CD4-positive, alpha-beta T cell treated with Interleukin-15 for 1 hour (primary cell): ENCODE data around the gene DHX8.

ENCODE experiments used
- DNase-seq: peaks from one replicate; pipeline ENCODE4 v3.0.0-alpha.2; 2020

The DHX8 gene

GRCh38 chr17:43526886-43527648, 43.3 kb downstream of the DHX8 start:
- DNase-seq = no peak

DNA sequence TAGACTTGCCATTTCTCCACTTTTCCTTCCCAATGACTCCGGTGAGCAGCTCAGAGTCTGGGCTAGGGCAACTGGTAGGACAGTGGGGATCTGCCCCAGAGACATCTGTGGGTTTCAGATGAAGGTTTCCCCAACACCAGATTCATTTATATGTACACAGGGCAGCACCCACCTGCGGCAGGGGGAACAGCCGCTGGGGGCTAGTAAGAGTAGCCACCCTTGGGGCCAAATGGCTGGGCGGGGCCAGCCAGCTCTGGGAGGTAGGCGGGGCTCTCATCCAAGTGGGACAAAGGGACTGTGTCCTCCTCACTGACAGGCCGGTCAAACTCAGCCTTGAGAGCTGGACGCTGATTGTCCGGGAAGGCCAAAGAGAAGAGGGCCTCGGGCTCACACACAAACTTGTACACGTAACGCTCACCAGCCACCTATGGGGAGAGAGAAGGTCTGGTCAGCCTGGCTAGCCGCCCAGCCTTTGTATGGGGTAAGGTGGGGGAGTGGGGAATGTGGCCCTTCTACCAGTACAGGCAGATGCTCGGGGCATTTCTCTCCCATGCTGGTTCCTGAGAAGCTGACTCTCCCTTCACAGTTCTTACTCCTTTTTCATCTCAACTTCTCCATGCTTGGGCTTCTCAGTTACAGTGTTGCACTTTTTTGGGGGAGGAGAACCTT, 44.7 kb downstream of the DHX8 start:
- no peak for DNase-seq

DNA sequence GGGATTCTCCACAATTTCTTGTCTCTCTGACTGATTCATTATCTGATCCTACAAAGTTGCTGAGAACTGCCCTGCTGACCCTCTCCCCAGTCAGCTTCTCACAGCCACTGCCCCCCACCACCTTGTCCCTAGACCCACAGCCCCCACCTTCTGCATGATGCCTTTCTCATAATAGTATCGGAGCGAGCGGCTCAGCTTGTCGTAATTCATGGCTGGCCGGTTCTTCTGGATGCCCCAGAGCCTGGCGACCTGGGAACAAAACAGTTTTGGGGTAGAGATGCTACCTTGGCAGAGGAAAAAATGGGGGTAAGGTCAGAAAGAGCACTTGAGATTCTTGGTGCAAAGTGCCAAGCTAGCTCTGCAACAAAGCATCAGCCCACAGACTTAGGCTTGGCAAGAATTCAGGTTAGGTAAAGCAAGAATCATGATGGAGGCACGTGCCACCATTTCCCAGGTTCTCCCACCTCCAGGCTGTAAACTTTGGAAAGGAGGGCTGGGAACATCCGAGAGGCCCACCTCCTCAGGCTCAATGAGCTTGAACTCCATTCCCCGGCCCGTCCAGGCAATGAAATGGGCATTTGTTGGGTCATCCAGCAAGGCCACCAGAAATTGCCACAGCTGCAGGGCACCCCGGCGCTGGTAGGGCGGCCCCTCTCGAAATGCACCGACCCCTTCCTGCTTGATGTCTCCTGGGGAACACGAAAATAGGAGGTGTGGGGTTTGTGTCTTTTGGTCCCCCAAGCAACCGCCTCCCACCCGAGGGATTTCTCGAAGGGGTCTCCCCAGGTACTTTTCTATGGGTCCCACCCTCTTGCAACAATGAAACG, 45.4 kb downstream of the DHX8 start:
- DNase-seq = no peak

DNA sequence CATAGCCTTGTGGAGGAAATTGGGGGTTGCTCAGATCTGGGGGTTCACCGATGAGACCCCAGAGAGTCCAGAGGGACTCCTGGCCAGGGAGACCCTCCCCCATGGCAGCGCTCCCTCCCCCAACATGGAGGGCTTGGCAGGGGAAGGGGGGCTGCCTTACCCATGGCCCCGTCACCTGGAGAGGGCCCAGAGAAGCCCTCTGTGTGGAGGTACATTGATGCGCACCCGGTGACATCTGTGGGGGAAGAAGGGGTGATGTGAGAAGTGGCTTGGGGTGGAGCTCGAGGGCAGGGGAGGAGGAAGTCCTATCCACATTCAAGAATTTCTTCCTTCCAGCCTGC, 46.1 kb downstream of the DHX8 start:
- no peak for DNase-seq

DNA sequence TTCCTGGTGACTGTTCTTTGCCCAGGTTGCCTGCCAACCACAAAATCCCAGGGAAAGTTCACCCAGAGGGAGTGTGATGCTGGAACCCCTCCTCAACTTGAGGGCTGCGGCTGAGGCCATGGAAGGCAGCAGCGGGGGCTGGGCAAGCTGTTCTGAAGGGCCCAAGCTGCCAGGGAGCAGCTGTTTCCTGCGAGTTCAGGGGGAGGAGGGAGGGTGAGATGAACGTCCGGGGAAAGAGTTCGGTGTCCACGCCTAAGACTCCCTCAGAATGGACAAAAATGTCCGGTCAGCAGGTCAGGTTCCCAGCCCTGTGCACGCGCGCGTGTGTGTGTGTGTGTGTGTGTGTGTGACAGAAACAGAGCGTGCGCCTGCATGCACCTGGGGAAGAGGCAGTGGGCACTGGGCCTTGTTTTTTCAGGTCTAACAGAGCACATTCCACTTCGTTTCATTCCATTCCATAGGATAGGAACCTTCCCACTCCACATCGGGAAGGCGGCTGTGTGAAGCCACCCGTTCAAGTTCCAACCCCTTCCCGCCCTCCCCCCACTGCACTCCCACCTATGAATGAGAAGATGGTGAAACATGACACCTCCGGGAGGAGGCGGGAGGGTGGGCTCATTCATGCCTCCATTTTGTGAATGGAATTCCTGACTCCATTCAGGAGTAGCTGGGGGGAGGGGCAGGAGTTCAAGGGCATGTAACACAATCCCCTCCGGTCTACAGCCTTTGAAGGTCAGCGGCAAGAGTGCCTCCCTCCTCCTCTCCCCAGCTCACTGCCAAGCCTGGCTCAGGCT, 46.7 kb downstream of the DHX8 start:
- DNase-seq = no peak

DNA sequence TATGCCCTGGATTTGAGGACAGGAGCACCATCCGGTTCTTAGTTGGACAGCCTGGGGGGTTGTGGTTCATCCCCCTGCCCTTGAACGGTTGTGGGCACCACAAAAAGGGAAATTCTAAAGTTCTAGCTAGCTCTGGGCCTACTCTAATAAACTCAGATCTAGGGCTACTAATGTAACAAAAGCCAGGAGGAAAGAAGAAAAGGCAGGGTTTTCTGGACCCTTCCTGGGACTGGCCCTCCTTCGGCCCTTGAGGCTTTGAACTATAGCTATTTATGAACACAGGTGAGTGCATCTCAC, 47.3 kb downstream of the DHX8 start:
- DNase-seq = no peak

GRCh38 chr17:43531955-43532354, 48.2 kb downstream of the DHX8 start:
- no peak for DNase-seq

DNA sequence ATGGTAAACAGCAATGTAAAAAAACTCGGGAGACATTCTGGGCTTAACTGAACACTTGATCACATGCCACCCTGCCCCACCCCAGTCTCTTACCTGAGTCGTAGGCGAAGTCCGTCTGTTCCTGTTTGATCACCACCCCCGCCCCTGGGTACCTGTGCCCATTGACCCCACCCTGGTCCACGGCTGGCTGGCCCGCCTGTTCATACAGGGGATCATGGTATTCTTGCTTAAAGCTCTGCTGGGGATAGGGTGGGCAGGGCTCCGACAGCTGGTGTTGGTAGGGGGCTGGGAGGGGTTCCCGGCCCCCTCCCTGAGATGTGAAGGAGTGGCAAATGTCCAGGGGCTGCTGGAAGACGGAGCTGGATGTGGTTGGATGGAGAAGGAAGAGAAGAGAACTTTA, 48.8 kb downstream of the DHX8 start:
- no peak for DNase-seq

DNA sequence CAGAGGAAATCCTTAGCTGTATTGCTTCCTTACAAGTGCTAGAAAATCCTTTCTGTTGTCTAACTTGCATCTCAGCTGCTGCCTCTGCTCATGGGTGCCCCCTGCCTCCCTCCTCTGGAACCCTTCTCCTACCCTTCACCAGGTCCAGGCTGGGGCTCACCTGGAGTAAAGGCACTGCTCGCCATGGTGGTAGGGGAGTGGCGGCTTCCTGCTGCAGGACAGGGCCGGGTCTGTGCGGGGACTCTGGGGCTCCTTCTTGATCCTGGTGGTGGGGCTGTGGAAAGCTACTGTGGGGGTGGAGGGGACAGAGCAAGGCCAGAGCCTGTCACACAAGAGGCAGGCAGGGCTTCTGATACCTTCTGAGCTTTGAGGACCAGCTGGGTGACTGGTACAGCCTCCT, 49.9 kb downstream of the DHX8 start:
- no peak for DNase-seq

DNA sequence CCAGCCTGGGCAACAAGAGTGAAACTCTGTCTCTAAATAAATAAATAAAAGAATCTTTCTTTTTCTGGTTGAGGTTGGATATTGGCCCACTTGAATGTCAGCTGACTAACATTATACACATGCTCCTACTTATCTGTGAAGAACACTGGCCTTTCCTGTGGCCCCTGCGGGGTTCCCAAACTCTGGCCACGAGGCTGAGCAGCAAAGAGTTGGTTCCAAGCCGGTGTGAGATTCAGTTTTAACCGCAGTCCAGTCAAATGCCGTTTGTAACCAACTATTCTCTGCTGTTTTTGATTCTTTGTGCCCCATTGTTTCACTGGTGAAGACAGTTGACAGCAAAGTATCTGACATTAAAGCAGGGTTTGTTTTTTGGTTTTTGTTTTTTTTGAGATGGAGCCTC, 51.1 kb downstream of the DHX8 start:
- no peak for DNase-seq

DNA sequence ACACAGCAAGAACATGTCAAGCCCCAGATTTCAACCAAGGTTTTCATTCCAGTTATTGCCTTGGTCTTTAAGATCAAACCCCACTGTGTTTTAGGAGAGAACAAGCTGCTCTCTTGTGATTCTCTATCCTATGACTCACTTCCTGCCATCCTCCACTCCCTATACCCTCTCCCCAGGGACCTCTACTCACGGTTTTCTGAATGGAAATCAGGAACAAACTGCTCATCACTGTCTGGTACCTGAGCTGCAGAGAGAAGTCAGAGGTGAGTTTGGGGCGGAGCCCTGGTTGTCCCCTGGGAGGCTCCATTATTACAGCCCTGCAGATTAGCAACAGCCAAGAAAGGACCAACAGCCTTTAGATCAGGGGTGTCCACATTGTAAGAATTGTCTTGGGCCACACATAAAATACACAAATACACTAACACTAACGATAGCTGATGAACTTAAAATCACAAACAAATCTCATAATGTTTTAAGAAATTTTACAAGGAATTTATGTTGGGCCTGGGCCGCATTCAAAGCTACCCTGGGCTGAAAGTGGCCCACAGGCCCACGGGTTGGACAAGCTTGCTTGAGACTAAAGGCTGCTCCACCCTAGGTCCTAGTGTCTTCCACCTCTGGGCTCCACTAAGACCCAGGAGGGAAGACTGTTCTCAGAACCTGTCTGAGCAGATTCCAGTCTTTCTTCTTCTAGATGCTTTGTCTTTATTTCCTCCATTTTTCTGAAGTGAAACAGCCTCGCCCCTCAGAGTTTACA, 52.6 kb downstream of the DHX8 start:
- DNase-seq = no peak

- no peak for DNase-seq
These were observed 57.3 kb downstream of the DHX8 start for GRCh38 chr17:43540821-43541674.

GRCh38 chr17:43542859-43543258, 59.1 kb downstream of the DHX8 start:
- no peak for DNase-seq

DNA sequence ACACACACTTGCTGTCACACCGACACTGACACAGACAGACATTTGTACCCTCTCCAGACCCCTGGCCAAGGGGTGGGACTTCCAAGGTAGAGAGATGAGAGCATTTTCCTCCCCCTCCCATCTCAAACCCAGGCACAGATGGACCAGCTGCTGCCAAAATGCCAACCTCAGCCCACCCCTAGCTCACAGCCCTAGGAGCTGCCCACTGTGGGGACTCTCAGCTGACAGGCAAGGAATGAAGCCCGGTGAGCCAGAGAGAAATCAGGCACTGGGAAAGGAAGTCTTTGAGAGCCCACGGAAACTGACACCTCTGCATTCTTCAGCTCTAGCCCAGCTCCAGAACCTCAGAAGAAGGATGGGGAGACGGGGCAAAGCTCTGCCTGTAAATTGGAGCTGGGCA, 59.5 kb downstream of the DHX8 start:
- DNase-seq = no peak

DNA sequence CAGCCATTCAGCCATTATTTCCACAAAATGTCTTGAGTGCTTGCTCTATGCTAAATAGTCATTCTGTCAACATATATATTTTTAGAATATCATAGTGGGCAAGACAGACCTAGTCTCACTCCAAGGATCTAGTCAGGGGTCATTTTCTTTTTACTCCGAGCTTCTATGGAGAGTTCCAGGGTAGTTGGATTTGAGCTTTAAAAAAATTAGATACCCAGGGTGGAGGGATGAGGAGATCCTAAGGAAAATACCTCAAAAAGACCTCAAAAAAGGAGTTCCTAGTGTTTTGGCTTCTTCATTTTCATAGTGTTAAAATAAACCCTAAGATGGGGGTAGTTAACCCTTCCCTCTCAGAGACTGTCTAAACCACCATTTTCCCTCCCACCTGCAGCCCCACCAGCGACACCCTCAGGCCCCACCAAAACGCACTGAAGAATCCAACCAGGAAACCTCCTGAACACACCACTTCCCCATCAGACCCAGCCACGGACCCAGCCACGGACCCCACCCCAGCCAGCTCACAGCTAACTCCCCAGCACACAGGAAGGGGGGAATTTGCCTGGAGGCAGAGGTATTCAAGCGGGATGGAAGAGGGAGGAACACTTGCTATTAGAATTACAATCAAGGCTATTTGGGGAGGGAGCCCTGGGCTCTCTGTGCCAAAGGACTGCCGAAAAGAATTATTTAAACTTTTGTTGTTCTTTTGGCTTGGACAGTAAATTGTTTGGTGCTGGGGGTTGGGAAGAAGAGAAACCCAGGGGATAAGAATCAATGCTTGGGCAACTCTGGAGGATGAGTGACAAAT, 60.2 kb downstream of the DHX8 start:
- DNase-seq = no peak

DNA sequence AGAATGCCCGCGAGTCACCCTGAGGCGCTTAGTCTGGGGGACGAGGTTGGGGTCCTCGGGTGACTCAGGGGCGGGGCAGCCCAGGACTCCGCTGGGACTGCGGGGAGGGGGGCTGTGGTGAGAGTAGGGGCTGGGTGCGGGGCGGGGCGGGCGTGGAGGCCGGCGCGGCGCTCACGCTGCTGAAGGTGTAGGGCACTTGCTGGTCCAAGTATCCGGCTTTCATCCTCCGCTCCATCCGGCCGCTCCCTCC, 61.5 kb downstream of the DHX8 start:
- DNase-seq = no peak

DNA sequence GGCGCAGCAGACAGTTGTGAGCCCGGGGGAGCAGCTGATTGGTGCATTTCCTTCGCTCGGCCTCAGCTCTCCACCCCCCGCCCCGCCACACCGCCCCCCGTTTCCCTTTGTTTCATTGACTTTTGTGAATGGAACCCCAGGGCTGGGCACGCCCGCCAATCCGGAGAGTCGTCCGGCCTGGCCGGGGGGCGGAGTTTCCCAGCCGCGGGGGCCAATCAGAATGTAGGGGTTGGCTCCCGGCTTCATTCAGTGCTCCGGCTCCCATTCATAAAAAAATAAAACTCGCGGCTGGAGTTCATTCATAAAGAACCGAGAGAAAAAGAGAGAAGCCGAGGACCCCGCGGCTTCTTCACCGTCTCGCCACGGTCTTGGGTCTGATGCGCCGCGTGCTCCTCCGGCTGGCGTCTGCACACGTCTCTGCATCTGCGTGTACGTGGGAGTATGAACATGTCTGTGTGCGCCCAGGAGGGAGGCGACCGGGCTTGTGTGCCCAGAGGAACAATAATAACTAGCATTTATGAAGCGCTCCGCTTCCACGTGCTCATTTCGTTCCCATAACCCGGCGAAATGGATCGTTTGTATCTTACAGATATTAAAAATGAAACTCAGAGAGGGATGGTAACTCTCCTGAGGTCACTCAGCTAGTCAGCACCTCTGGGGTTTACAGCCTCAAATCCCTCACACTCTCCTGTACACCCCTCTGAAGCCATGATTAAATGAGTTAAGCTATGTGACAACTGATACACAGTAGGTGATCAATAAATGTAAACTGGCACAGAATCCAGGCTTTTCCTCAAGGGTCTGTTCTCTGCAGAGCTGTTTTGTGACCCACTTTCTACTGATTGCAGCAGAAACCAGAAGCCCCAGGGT, 62.8 kb downstream of the DHX8 start, which contains the start of gene ETV4:
Gene ETV4, minus strand, starts transcription at position 22 of the 870 bp plus-strand sequence. CDS start 723 bp downstream, outside the sequence.
- peak; percentile 91 for DNase-seq

DNA sequence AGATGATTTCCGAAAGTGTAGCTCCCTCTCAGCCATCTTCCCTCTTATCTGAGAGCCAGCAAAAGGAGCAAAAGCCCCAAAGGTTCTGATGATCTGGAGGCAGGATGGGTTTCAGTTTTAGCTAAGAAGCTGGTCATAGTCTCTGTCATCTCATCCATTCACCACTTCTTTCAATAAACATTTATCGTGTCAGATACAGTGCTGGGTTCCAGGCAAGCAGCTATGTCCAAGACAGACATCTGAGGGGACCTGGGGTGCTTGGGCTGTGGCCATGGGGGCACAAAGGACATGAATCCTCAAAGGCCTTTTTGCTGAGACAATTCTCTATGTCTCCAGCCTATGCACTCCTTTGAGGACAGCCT, 63.4 kb downstream of the DHX8 start:
- DNase-seq = no peak

GRCh38 chr17:43547659-43548256, 64.0 kb downstream of the DHX8 start:
- DNase-seq = no peak
